Fibroblast of pulmonary artery (primary cell): Measurements from ENCODE around the gene RPL26.
"Not testable (repeated sequence)": the region's sequence is repeated elsewhere in the genome, so short reads cannot be mapped to it uniquely, and the experiment has no call there.

Experiments
- DNase-seq: peaks from one replicate; pipeline ENCODE4 v3.0.0-alpha.2; 2010; ENCODE audit warnings: low read depth
- H3K4me3 ChIP-seq: replicated peaks from 2 replicates; pipeline ENCODE4 v1.5.1; 2011; ENCODE audit warnings: low read depth, mild to moderate bottlenecking, control low read depth, low read length, moderate library complexity
- TF ChIP-seq, protein P1 (sequence below): IDR thresholded peaks from 2 replicates; pipeline ENCODE4 v1.5.1; 2011; ENCODE audit warnings: mild to moderate bottlenecking, control low read depth, low read length, inconsistent platforms; ENCODE audit errors: missing control alignments

RPL26 gene

DNA sequence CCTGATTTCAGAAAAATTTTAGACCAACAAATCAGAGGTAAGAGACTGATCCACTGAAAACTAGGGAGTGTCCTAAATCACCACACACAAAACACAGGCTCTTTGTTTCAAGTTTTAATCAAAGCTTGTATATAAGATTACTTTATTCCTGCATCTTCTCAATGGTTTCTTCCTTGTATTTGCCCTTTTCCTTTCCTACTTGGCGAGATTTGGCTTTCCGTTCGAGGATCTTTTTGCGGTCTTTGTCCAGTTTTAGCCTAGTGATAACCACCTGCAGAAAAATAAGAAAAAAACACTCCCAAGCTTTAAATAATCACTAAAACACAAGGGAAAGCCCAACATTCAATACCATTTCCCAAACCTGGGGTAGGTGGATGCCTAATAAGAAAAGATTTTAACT, 5.6 kb downstream of the RPL26 start:
- no peak for DNase-seq
- TF ChIP-seq, protein P1, sequence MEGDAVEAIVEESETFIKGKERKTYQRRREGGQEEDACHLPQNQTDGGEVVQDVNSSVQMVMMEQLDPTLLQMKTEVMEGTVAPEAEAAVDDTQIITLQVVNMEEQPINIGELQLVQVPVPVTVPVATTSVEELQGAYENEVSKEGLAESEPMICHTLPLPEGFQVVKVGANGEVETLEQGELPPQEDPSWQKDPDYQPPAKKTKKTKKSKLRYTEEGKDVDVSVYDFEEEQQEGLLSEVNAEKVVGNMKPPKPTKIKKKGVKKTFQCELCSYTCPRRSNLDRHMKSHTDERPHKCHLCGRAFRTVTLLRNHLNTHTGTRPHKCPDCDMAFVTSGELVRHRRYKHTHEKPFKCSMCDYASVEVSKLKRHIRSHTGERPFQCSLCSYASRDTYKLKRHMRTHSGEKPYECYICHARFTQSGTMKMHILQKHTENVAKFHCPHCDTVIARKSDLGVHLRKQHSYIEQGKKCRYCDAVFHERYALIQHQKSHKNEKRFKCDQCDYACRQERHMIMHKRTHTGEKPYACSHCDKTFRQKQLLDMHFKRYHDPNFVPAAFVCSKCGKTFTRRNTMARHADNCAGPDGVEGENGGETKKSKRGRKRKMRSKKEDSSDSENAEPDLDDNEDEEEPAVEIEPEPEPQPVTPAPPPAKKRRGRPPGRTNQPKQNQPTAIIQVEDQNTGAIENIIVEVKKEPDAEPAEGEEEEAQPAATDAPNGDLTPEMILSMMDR = no peak
- no peak overlapping the region for H3K4me3 ChIP-seq

DNA sequence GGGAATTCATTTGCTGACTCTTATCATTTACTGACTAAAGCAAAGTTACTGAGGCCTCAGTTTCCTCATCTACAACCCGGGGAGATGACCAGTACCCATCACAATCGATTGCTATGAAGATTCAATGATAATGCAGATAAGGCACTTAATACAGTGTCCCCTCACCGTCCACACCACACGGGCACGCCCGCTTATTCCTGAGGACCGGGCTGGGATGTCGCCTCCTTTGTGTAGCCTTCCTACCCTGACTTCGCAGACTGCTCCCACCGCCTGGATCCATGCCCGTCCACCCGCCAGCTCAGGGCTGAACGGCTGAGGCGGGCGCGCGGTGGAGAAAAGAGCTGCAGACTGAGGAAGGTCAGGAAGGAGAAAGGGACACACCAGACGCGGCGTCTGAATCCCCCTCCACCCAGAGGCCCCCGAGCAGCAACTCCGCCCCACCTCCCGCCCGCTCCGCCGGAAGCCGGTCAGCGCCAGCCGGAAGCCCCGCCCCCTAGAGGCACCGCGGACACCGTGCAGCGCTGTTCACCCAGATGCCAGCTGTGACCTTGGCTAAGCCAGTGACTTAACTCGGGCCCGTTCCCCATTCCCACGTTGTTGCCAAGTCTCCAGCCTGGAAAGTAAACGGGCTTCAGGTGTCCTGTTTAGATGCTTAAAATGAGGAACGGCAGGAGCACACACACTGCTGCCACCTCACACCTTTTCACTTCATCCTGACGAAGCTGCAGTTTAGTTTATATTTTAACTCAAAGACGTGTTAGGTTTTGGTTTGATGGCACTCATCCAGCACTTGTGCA, 6.5 kb downstream of the RPL26 start, which contains the start of gene KRABD2:
Gene KRABD2 (minus strand): TSS at position 434 of the 797 bp plus-strand sequence.
- DNase-seq = peak; percentile 79
- TF ChIP-seq, protein P1 = peak; percentile 47
- peak within 1 kb of the TSS; percentile 71 for H3K4me3 ChIP-seq

DNA sequence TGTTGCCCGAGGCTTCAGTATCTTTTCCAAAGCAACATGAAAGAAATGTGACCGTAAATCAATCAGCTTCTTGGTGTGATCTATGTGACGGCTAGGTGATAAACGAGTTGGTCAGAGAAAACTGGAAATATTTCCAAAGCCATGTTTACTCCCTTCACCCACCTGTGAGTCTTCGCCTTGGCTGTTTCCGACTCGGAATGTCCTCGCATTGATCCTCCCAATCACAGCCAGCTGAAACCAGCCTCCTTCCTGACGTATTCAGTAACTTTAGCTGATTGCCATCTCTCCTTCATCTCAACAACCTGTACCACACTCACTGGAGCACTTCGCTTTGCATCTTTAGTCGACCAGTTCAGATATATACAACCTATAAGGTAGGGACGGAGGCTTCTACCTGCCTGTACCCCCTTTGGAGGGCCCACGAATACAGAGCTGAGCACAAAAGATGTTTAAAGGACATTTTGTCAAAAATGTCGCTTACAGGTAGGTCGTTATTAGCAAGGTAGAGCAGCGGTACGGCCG, 7.2 kb downstream of the RPL26 start:
- H3K4me3 ChIP-seq = peak overlapping the region; percentile 71
- no peak for DNase-seq
- TF ChIP-seq, protein P1 = no peak

DNA sequence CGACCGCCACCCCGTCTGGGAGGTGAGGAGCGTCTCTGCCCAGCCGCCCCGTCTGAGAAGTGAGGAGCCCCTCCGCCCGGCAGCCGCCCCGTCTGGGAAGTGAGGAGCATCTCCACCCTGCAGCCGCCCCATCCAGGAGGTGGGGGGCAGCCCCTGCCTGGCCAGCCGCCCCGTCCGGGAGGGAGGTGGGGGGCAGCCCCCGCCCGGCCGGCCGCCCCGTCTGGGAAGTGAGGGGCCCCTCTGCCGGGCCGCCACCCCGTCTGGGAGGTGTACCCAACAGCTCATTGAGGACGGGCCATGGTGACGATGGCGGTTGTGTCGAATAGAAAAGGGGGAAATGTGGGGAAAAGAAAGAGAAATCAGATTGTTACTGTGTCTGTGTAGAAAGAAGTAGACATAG, 9.1 kb downstream of the RPL26 start:
- not testable (repeated sequence) for H3K4me3 ChIP-seq, DNase-seq

DNA sequence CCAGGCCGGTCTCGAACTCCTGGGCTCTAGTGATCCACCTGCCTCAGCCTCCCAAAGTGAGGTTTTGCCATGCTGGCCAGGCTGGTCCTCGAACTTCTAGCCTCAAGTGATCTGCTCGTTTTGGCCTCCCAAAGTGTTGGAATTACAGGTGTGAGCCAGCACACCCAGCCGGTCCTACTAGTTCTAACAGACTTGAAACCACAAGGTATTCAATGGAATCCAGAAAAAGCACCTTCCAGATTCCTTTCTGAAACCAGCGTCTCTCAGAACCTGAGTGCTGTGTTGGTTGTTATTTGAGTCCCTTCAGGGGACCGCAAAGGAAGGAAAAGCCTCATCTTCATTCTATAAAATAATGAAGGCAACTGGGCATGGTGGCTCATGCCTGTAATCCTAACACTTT, 10.6 kb downstream of the RPL26 start:
- DNase-seq = no peak
- TF ChIP-seq, protein P1 = no peak
- no peak overlapping the region for H3K4me3 ChIP-seq

DNA sequence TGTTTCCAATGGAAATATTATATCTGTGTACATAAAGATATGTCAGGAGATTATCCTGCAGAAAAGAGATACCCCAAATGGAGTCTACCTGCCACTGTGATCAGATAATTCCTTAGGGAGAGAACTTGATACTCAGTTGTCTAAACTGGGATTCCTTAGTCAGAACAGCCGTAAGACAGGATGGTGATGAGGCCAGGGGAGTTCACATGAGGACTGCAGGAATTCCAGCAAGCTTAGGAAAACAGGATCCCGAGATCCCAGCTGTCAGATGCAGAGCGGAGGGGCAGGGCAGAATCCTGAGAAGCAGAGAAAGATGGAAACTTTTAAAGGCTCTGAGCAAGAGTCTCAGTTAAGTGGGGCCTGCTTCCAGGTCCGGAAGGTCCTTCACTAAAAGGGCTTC, 11.2 kb downstream of the RPL26 start:
- TF ChIP-seq, protein P1 = no peak
- no peak overlapping the region for H3K4me3 ChIP-seq
- DNase-seq = no peak

DNA sequence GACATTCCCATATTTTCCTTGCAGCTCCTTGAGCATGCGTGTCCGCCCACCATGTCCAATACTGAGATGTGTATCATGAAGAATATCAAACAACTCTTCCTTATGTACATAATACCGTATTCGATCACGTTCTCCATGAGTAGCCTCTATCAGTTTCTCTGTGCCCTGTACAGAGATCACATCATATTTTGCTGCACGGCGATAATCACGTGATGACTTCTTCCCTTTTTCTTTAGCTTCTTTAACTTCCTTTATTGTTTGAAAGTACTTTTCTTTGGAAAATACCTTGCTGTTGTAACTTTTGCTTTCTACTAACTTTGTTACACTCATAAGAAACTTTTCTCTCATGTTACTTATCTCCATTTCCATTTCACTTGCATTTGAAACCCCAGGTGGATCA, 13.0 kb downstream of the RPL26 start:
- no peak overlapping the region for H3K4me3 ChIP-seq
- TF ChIP-seq, protein P1 = no peak
- no peak for DNase-seq
